ENCODE results near the gene GPSM1.

DNA sequence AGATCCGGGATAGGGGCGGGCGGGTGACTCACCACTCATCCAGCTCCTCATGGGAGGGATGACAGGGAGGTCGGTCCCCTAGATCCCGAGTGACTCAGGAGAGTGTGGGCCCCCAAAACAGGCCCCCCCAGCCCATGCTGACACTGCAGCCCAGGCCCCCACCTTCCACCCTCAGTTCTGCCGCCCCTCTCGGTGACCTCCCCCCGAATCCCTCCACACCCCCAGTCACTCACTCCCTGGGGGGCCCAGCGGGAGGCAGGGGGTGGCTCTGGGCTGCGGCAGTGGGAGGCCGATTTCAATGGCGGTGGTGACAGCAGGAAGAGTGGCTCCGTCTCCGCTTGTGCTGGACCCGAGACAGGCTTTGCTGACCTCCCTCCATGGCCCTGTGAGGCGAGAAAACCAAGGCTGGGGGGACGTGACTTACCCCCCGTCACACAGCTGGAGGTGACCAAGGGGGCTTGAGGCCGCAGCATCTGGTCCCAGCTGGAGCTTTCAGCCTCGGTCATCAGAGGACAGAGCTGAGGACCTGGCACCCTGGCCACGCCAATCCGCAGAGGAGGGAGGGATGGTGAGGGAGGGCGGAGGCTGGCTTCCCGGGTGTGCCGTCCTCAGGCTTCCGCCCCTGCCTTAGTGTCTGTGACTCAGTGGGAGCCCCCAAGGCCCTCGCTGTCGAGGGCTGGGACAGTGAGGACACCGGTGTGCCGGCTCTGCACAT lies 9.0 kb downstream of the GPSM1 start:
- no peak for TF ChIP-seq POLR2A (IDR thresholded peaks at IDR 0.05)
- TF ChIP-seq, protein P1, sequence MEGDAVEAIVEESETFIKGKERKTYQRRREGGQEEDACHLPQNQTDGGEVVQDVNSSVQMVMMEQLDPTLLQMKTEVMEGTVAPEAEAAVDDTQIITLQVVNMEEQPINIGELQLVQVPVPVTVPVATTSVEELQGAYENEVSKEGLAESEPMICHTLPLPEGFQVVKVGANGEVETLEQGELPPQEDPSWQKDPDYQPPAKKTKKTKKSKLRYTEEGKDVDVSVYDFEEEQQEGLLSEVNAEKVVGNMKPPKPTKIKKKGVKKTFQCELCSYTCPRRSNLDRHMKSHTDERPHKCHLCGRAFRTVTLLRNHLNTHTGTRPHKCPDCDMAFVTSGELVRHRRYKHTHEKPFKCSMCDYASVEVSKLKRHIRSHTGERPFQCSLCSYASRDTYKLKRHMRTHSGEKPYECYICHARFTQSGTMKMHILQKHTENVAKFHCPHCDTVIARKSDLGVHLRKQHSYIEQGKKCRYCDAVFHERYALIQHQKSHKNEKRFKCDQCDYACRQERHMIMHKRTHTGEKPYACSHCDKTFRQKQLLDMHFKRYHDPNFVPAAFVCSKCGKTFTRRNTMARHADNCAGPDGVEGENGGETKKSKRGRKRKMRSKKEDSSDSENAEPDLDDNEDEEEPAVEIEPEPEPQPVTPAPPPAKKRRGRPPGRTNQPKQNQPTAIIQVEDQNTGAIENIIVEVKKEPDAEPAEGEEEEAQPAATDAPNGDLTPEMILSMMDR (IDR thresholded peaks at IDR 0.05), result no peak
